Measurements from ENCODE around the gene DNAJB9. TPM values are rescaled to one million over a fixed set of nuclear protein-coding genes. Genes with fewer than 3 reads are reported as not detected.

Gene DNAJB9
- total and polyA plus RNA-seq, 4 donors: 11.4 to 40.0 (median 28.1) TPM

GRCh38 chr7:108604307-108605077, 34.8 kb downstream of the DNAJB9 start:
- Histone ChIP-seq H3K36me3 (ENCODE audit: control insufficient read depth in 4 of 4, insufficient read depth in 4 of 4, low read length in 4 of 4) (no peaks in the 10 kb centered on the region), H3K9ac (ENCODE audit: insufficient read depth in 1 of 2, low read length in 2 of 2) (no peak overlapping the region), H3K4me3 (no peak overlapping the region), H3K4me1 (ENCODE audit: control insufficient read depth in 5 of 5, insufficient read depth in 5 of 5, low read length in 5 of 5) (peaks cover 0 to under 1% (median 0%) of the 10 kb centered on the region in 5 donors), H3K27me3 (ENCODE audit: control insufficient read depth in 3 of 3, insufficient read depth in 3 of 3, low read length in 2 of 3) (peaks cover 0 to 4% (median 0%) of the 10 kb centered on the region in 3 donors), H3K9me3 (ENCODE audit: control insufficient read depth in 4 of 4, insufficient read depth in 3 of 4, low read length in 3 of 4) (no peaks in the 10 kb centered on the region), H3K27ac (ENCODE audit: low read depth in 1 of 2, low read length in 1 of 2) (no peak overlapping the region)
- DNase-seq (no peak), ATAC-seq (ENCODE audit: insufficient read depth, low FRiP score) (no peak)
- 87 to 91% methylated on average over 10 to 11 of the region's 11 CpGs for WGBS, 2 donors
- no peak for TF ChIP-seq CTCF (IDR thresholded peaks at IDR 0.05; ENCODE audit: control extremely low read depth, extremely low read depth)

GRCh38 chr7:108605559-108606201, 36.0 kb downstream of the DNAJB9 start:
- DNase-seq: no peak
- H3K9me3 ChIP-seq (ENCODE audit: control insufficient read depth in 4 of 4, insufficient read depth in 3 of 4, low read length in 3 of 4): peaks cover 0 to 2% (median 0%) of the 10 kb centered on the region in 4 donors
- no peak overlapping the region for H3K9ac ChIP-seq (ENCODE audit: insufficient read depth in 1 of 2, low read length in 2 of 2)
- 82 to 88% methylated on average over 7 of the region's 7 CpGs for WGBS, 2 donors
- peaks cover 0 to 4% (median 0%) of the 10 kb centered on the region in 3 donors for H3K27me3 ChIP-seq (ENCODE audit: control insufficient read depth in 3 of 3, insufficient read depth in 3 of 3, low read length in 2 of 3)
- H3K4me3 ChIP-seq: no peak overlapping the region
- H3K4me1 ChIP-seq (ENCODE audit: control insufficient read depth in 5 of 5, insufficient read depth in 5 of 5, low read length in 5 of 5): no peaks in the 10 kb centered on the region
- no peak for TF ChIP-seq CTCF (IDR thresholded peaks at IDR 0.05; ENCODE audit: control extremely low read depth, extremely low read depth)
- no peak for ATAC-seq (ENCODE audit: insufficient read depth, low FRiP score)
- H3K36me3 ChIP-seq (ENCODE audit: control insufficient read depth in 4 of 4, insufficient read depth in 4 of 4, low read length in 4 of 4): no peaks in the 10 kb centered on the region
- no peak overlapping the region for H3K27ac ChIP-seq (ENCODE audit: low read depth in 1 of 2, low read length in 1 of 2)

GRCh38 chr7:108609643-108610042, 40.0 kb downstream of the DNAJB9 start:
- 79 to 88% methylated on average over 2 of the region's 2 CpGs for WGBS, 2 donors
- Histone ChIP-seq H3K36me3 (ENCODE audit: control insufficient read depth in 4 of 4, insufficient read depth in 4 of 4, low read length in 4 of 4) (no peaks in the 10 kb centered on the region), H3K4me3 (no peak overlapping the region), H3K4me1 (ENCODE audit: control insufficient read depth in 5 of 5, insufficient read depth in 5 of 5, low read length in 5 of 5) (peaks cover 0 to 6% (median 0%) of the 10 kb centered on the region in 5 donors), H3K27me3 (ENCODE audit: control insufficient read depth in 3 of 3, insufficient read depth in 3 of 3, low read length in 2 of 3) (peaks cover 0 to 4% (median 0%) of the 10 kb centered on the region in 3 donors), H3K9ac (ENCODE audit: insufficient read depth in 1 of 2, low read length in 2 of 2) (no peak overlapping the region), H3K9me3 (ENCODE audit: control insufficient read depth in 4 of 4, insufficient read depth in 3 of 4, low read length in 3 of 4) (peaks cover 0 to 2% (median 0%) of the 10 kb centered on the region in 4 donors), H3K27ac (ENCODE audit: low read depth in 1 of 2, low read length in 1 of 2) (no peak overlapping the region)
- no peak for DNase-seq
- no peak for TF ChIP-seq CTCF (IDR thresholded peaks at IDR 0.05; ENCODE audit: control extremely low read depth, extremely low read depth)
- no peak for ATAC-seq (ENCODE audit: insufficient read depth, low FRiP score)
